Fibroblast of villous mesenchyme (primary cell): ENCODE results near the gene PPIL3. TPM values are rescaled to one million over a fixed set of nuclear protein-coding genes. Genes with fewer than 3 reads are reported as not detected.

Experiments used
- DNase-seq: peaks from one replicate; pipeline ENCODE4 v3.0.0-alpha.2; 2010; ENCODE audit warnings: low read depth
- H3K4me3 ChIP-seq: 2 replicates; pipeline ENCODE4 v1.5.1; 2011; ENCODE audit warnings: low read depth, mild to moderate bottlenecking, low read length
- total RNA-seq: library from RNA; depleted of rRNA; stranded (reverse); fragments of >200 nt; gene quantifications from 2 replicates; pipeline ENCODE4 v1.2.3, GENCODE V29; 2012
- TF ChIP-seq, protein P1 (sequence below): IDR thresholded peaks from 2 replicates; pipeline ENCODE4 v1.5.1; 2012; ENCODE audit warnings: low read depth, mild to moderate bottlenecking, low read length; ENCODE audit not compliant: insufficient read depth

The PPIL3 gene
- total RNA-seq, 1 donor, result 38.9 TPM

GRCh38 chr2:200871151-200871550 is 17.7 kb downstream of the PPIL3 start:
- no peak overlapping the region for H3K4me3 ChIP-seq
- TF ChIP-seq, protein P1, sequence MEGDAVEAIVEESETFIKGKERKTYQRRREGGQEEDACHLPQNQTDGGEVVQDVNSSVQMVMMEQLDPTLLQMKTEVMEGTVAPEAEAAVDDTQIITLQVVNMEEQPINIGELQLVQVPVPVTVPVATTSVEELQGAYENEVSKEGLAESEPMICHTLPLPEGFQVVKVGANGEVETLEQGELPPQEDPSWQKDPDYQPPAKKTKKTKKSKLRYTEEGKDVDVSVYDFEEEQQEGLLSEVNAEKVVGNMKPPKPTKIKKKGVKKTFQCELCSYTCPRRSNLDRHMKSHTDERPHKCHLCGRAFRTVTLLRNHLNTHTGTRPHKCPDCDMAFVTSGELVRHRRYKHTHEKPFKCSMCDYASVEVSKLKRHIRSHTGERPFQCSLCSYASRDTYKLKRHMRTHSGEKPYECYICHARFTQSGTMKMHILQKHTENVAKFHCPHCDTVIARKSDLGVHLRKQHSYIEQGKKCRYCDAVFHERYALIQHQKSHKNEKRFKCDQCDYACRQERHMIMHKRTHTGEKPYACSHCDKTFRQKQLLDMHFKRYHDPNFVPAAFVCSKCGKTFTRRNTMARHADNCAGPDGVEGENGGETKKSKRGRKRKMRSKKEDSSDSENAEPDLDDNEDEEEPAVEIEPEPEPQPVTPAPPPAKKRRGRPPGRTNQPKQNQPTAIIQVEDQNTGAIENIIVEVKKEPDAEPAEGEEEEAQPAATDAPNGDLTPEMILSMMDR, result no peak
- no peak for DNase-seq

GRCh38 chr2:200869014-200869413 is 19.9 kb downstream of the PPIL3 start:
- no peak overlapping the region for H3K4me3 ChIP-seq
- TF ChIP-seq, protein P1, result no peak
- no peak for DNase-seq

GRCh38 chr2:200864176-200865034 is 24.5 kb downstream of the PPIL3 start, which contains the start of gene CLK1:
Gene CLK1, minus strand, starts transcription at chr2:200864658. Its CDS starts 2,796 bp downstream, at chr2:200861862.
- TF ChIP-seq, protein P1, result no peak
- peak; percentile 95 for DNase-seq
- peak within 1 kb of the TSS; percentile 91 for H3K4me3 ChIP-seq

DNA sequence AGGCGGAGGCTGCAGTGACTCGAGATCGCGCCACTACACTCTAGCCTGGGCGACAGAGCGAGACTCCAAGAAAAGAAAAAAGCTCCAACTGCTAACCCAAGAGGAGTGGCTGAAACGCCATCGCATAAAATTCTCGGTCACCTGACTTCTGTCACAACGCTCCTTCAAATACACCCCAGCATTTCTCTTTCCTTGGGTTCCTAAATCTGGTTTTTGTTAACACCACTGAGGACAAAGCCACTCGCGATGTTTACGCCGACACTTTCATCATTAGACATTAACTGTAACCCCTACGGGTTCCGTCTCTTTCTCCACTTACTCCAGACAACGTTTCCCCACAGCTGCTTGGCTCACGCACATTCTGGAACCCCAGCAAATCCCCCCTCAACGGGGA is 25.1 kb downstream of the PPIL3 start:
- no peak for DNase-seq
- TF ChIP-seq, protein P1, result no peak
- peak overlapping the region; percentile 91 for H3K4me3 ChIP-seq

DNA sequence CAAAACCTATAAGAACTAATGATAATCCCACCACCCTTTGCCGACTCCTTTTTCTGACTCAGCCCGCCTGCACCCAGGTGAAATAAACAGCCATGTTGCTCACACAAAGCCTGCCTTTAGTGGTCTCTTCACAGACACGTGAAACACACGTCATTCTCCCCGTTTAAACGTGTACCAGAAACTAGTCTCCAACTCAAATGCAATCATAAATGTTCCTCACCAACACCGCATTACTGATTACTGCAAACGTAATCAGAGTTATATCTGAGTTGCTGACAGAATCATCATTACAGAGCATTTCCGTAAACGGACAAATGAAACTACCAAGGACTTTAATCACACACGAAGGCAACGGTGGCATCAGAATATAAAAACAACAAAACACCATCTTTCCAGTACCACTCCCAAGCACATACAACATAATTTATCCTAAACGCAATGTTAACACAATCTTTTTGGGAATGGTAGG is 26.3 kb downstream of the PPIL3 start:
- H3K4me3 ChIP-seq, result peak overlapping the region; percentile 91
- DNase-seq, result peak; percentile 86
- TF ChIP-seq, protein P1, result no peak

DNA sequence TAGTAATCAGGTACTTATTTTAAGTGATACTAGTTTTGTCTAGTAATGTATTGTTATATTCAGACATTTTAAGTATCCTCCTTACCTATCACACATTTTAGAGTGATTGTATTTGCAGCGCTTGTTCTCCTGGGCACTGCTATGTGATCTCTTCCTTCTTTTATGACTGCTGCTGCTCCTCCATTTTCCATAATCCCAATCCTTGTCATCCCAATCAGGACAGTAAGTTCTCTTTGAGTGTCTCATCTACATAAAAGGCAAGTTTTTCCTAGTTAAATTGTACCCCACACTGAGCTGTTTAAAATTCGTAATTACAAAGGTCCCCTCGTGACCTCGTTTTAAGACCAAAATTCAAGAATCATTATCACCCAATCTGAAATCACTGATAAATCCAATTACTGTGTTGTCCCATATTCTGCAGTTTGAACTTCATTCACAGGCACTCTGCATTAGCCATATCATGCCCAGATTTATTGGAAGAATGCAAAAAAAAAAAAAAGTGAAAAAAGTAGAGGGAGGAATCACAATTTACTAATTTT is 27.2 kb downstream of the PPIL3 start:
- DNase-seq, result no peak
- TF ChIP-seq, protein P1, result no peak
- H3K4me3 ChIP-seq, result peak overlapping the region; percentile 91
